Measurements from ENCODE around the gene LSM7. TPM values are rescaled to one million over a fixed set of nuclear protein-coding genes. Genes with fewer than 3 reads are reported as not detected.

LSM7 gene
- polyA plus RNA-seq, 3 donors: 98.6 to 312 (median 132) TPM

DNA sequence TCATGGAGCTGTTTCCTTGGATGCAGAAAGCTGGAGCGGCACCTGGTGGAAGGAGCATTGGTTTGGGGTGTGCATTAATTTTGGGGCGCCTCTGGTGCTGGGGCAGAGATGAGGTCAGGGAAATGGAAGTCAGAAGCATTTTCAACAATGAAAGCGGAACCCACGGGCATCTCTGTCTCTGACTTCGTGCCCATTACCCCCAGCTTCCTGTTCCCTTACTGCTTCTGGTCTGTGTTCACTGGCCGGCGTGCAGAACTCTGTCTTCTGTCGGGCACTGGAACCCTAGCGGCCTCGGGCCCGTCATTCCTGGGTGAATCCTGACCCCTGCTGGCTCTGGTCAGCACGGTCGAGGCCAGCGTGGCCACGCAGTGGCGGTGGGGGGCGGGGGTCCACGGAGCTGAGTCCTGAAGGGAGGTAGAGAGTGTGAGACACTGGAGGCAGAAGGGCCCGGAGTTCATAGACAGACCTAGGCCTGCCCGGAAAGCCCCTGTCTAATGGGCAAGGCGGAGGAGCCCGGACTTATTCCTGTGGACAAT lies 12.5 kb downstream of the LSM7 start:
- Histone ChIP-seq H3K4me1 (ENCODE audit: control insufficient read depth in 1 of 2, insufficient read depth in 2 of 2, low read length in 2 of 2) (peaks cover 15 to 21% of the 10 kb centered on the region in 2 donors), H3K4me2 (replicated peaks; ENCODE audit: extremely low read depth, low read length, poor library complexity, severe bottlenecking) (peak overlapping the region; percentile 52), H3K27me3 (ENCODE audit: control insufficient read depth in 2 of 2, insufficient read depth in 2 of 2, low read length in 2 of 2) (peaks cover 0 to 14% of the 10 kb centered on the region in 2 donors), H3K27ac (ENCODE audit: low read depth in 1 of 2, low read length in 2 of 2) (peak overlapping the region; percentile 75 to 78), H3K79me2 (ENCODE audit: insufficient read depth, low read length) (no peaks in the 10 kb centered on the region), H3K9me3 (replicated peaks in 1 of 2; ENCODE audit: control insufficient read depth in 1 of 2, insufficient read depth in 1 of 2, low read length in 2 of 2) (peaks cover 0 to 10% of the 10 kb centered on the region in 2 donors), H3K9ac (ENCODE audit: insufficient read depth, low read length, poor library complexity, severe bottlenecking) (no peak overlapping the region), H2AFZ (ENCODE audit: insufficient read depth, low read depth, low read length, poor library complexity, severe bottlenecking) (peak overlapping the region; percentile 73), H3K4me3 (replicated peaks in 1 of 3; ENCODE audit: low read depth in 2 of 3, low read length in 3 of 3) (peak overlapping the region in 1 of 3 experiments; percentile 30), H3K36me3 (replicated peaks in 1 of 2; ENCODE audit: control insufficient read depth in 1 of 2, insufficient read depth in 2 of 2, low read length in 2 of 2) (no peaks in the 10 kb centered on the region), H4K20me1 (ENCODE audit: insufficient read depth, low read length) (no peaks in the 10 kb centered on the region)
- Mint-ChIP-seq H3K4me1 (peaks cover 16% of the 10 kb centered on the region), H3K27me3 (ENCODE audit: low read depth in 3 of 3) (peaks cover 13 to 36% (median 29%) of the 10 kb centered on the region in 3 donors), H3K4me3 (peak overlapping the region; percentile 55 to 69), H3K36me3 (peaks cover 0 to 8% of the 10 kb centered on the region in 2 donors), H3K9me3 (peaks cover 8 to 24% (median 16%) of the 10 kb centered on the region in 7 donors), H3K27ac (peak overlapping the region; percentile 85 to 96 (median 93))
- peak; percentile 90 to 94 (median 93) for DNase-seq
- 22% methylated on average over 21 of the region's 22 CpGs for WGBS (ENCODE audit: insufficient coverage)
- intact Hi-C loops (cut with micrococcal nuclease): loop anchor here (5.0 kb wide), 3 partner anchors 39 to 164 kb away; partner anchors contain the start of genes AP3D1 (in 2 of the 2), PLEKHJ1 (in 1 of the 2) and SF3A2 (in 1 of the 2)
- peak; percentile 81 for TF ChIP-seq CTCF (IDR thresholded peaks at IDR 0.05)

DNA sequence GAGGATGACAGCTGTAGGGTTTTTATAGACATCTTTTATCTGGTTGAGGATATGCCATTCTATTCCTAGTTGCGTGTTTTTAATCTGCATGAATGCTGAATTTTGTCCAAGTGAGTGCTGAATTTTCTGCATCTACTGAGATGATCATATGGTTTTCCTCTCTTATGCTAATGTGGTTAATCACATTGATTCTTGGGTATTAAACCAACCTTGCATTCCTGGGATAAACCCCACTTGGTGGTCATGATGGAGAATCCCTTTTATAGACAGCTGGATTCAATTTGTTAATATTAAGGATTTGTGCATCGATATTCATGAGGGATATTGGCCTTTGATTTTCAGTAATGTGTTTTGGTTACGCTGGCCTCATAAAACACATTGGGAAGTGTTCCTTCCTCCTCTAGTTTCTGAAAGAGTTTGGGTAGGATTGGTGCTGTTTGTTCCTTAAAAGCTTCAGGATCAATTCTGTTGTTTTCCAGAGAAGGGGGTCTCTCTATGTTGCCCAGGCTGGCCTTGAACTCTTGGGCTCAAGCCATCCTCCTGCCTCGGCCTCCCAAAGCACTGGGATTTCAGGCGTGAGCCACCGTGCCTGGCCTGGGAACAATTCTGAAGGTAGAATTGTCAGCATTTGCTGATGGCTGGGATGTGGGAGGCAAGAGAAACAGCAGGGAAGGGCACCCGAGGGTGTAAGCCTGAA lies 13.1 kb downstream of the LSM7 start:
- DNase-seq: no peak
- Histone ChIP-seq H4K20me1 (ENCODE audit: insufficient read depth, low read length) (no peaks in the 10 kb centered on the region), H3K27ac (ENCODE audit: low read depth in 1 of 2, low read length in 2 of 2) (peak overlapping the region; percentile 75 to 78), H3K27me3 (ENCODE audit: control insufficient read depth in 2 of 2, insufficient read depth in 2 of 2, low read length in 2 of 2) (peaks cover 0 to 17% of the 10 kb centered on the region in 2 donors), H3K4me2 (replicated peaks; ENCODE audit: extremely low read depth, low read length, poor library complexity, severe bottlenecking) (peak overlapping the region; percentile 52), H3K9ac (ENCODE audit: insufficient read depth, low read length, poor library complexity, severe bottlenecking) (no peak overlapping the region), H3K79me2 (ENCODE audit: insufficient read depth, low read length) (no peaks in the 10 kb centered on the region), H3K4me3 (replicated peaks in 1 of 3; ENCODE audit: low read depth in 2 of 3, low read length in 3 of 3) (peak overlapping the region in 1 of 3 experiments; percentile 30), H2AFZ (ENCODE audit: insufficient read depth, low read depth, low read length, poor library complexity, severe bottlenecking) (peak overlapping the region; percentile 73), H3K36me3 (replicated peaks in 1 of 2; ENCODE audit: control insufficient read depth in 1 of 2, insufficient read depth in 2 of 2, low read length in 2 of 2) (no peaks in the 10 kb centered on the region), H3K9me3 (replicated peaks in 1 of 2; ENCODE audit: control insufficient read depth in 1 of 2, insufficient read depth in 1 of 2, low read length in 2 of 2) (peaks cover 0 to 10% of the 10 kb centered on the region in 2 donors), H3K4me1 (ENCODE audit: control insufficient read depth in 1 of 2, insufficient read depth in 2 of 2, low read length in 2 of 2) (peaks cover 15 to 21% of the 10 kb centered on the region in 2 donors)
- peaks cover 18 to 42% (median 35%) of the 10 kb centered on the region in 3 donors for H3K27me3 Mint-ChIP-seq (ENCODE audit: low read depth in 3 of 3)
- peaks cover 8 to 24% (median 16%) of the 10 kb centered on the region in 7 donors for H3K9me3 Mint-ChIP-seq
- H3K27ac Mint-ChIP-seq: peak overlapping the region; percentile 85 to 96 (median 93)
- H3K4me1 Mint-ChIP-seq: peaks cover 16% of the 10 kb centered on the region
- 74% methylated on average over 4 of the region's 7 CpGs for WGBS (ENCODE audit: insufficient coverage)
- intact Hi-C loops (cut with micrococcal nuclease): loop anchor here (5.0 kb wide), 3 partner anchors 38 to 163 kb away; partner anchors contain the start of genes AP3D1 (in 2 of the 2), PLEKHJ1 (in 1 of the 2) and SF3A2 (in 1 of the 2)
- peak overlapping the region; percentile 55 to 69 for H3K4me3 Mint-ChIP-seq
- H3K36me3 Mint-ChIP-seq: peaks cover 0 to 6% of the 10 kb centered on the region in 2 donors
- TF ChIP-seq CTCF (IDR thresholded peaks at IDR 0.05): no peak

Measured in CD14-positive monocyte (primary cell).